ENCODE measurements around the gene RIC8B.
A peak's percentile ranks its signal among the peaks of the same experiment; 100 is the strongest.

Gene RIC8B

DNA sequence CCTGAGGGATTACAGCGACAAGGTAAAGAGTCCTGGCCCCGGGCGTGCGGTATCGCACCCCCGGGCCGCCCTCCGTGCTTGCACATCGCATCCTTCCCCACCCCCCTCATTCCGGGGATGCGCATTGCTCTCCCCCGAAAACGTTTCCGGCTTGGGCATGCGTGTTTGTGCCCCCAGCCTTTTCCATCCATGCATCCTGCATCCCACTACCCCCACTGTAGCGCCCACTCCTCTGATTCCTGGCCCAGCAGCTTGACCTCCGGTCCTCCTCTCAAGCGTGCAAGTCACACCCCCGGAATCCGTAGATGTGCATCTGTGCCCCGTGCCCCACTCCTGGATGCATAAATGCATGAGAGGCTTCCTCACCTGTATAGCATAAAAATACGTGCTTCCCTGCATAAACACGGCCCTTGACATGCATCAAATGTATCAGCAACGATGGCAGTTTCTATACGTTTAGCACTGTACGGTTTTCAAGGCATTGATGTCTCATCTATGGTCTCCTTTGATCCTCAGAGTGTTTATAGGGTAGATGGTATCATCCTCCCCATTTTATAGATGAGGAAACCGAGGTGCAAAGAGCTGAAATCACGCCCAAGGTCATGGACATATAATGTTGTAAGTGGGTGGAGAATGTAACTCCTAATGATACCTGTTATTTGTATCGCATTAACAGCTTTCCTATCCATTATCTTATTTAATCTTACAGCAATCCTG lies 484 bp downstream of the RIC8B start:
- no peaks in the 10 kb centered on the region for H3K36me3 ChIP-seq

GRCh38 chr12:106776897-106777296 lies 2.4 kb downstream of the RIC8B start:
- Histone ChIP-seq H3K4me1 (ENCODE audit: control insufficient read depth in 1 of 2, insufficient read depth in 1 of 2, low read depth in 1 of 2, low read length in 1 of 2) (peaks cover 9 to 14% of the 10 kb centered on the region in 2 experiments), H3K36me3 (no peaks in the 10 kb centered on the region), H3K4me3 (ENCODE audit: low read depth in 1 of 2, low read length in 1 of 2) (no peak overlapping the region), H3K27ac (no peak overlapping the region), H3K9me3 (no peaks in the 10 kb centered on the region), H3K27me3 (peaks cover 12% of the 10 kb centered on the region)
- TF ChIP-seq CTCF (IDR thresholded peaks at IDR 0.05) = no peak

More for the DNA sequence above, 484 bp downstream of the RIC8B start:
- Histone ChIP-seq H3K27me3 (peaks cover 29% of the 10 kb centered on the region), H3K27ac (peak overlapping the region; percentile 60), H3K9me3 (no peaks in the 10 kb centered on the region), H3K4me3 (ENCODE audit: low read depth in 1 of 2, low read length in 1 of 2) (peak overlapping the region; percentile 71 to 83), H3K4me1 (ENCODE audit: control insufficient read depth in 1 of 2, insufficient read depth in 1 of 2, low read depth in 1 of 2, low read length in 1 of 2) (peaks cover 9 to 14% of the 10 kb centered on the region in 2 experiments)
- TF ChIP-seq CTCF (IDR thresholded peaks at IDR 0.05) = no peak

DNA sequence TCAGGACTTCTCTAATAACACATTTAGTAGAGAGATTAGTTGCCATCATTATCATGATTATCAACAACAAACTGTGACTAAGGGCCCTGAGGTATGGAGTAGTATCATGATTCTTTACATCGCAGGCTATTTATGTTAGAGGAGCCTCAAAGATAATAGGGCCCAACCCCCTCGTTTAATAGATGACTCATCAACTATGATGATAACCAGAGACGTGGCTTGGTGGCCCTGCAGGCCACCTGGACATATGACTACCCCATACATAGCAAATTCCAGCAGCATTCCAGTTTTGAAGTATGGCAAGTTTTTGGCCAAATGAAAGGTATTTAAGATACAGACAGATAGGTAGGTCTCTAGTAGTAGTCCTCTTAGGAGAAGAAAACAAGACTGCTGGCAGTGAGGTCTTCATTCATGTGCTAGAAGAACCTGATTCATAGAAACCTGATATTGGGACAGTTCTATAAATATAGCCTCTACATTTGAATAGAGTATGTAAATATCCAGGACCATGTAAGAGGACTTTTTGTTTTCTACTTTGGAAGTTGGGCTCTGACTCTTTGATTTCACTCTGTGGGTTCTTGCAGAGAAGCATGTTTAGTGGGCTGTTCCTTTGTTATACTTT lies 5.6 kb downstream of the RIC8B start:
- Histone ChIP-seq H3K27me3 (no peaks in the 10 kb centered on the region), H3K27ac (no peak overlapping the region), H3K4me1 (ENCODE audit: control insufficient read depth in 1 of 2, insufficient read depth in 1 of 2, low read depth in 1 of 2, low read length in 1 of 2) (peaks cover under 1 to 4% of the 10 kb centered on the region in 2 experiments), H3K4me3 (ENCODE audit: low read depth in 1 of 2, low read length in 1 of 2) (no peak overlapping the region), H3K36me3 (peaks cover 5% of the 10 kb centered on the region), H3K9me3 (no peaks in the 10 kb centered on the region)
- TF ChIP-seq CTCF (IDR thresholded peaks at IDR 0.05) = no peak

- peaks cover 7% of the 10 kb centered on the region for H3K36me3 ChIP-seq
- no peak for TF ChIP-seq CTCF (IDR thresholded peaks at IDR 0.05)
- H3K9me3 ChIP-seq = no peaks in the 10 kb centered on the region
- H3K4me1 ChIP-seq (ENCODE audit: control insufficient read depth in 1 of 2, insufficient read depth in 1 of 2, low read depth in 1 of 2, low read length in 1 of 2) = no peaks in the 10 kb centered on the region
- no peaks in the 10 kb centered on the region for H3K27me3 ChIP-seq
- H3K27ac ChIP-seq = no peak overlapping the region
- H3K4me3 ChIP-seq (ENCODE audit: low read depth in 1 of 2, low read length in 1 of 2) = no peak overlapping the region
Observed at GRCh38 chr12:106782619-106783018, 8.1 kb downstream of the RIC8B start.

DNA sequence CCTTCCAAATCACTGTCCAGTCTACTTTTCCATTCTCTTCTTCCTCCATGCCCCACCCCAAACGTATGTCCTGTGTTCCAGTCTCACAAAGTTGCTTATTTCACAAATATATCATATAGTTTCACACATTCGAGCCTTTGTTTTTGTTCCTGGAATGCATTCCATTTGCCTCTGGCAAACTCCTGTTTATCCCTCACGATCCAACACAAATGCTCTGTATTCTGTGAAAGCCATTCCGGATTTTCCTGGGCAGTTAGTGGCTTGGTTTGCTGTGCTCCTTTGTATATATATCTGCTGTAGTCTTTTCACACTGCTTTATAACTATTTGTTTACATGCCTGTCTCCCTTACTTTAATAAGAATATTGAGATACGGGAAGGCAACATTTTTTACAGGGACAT lies 9.0 kb downstream of the RIC8B start:
- Histone ChIP-seq H3K9me3 (no peaks in the 10 kb centered on the region), H3K27ac (no peak overlapping the region), H3K4me1 (ENCODE audit: control insufficient read depth in 1 of 2, insufficient read depth in 1 of 2, low read depth in 1 of 2, low read length in 1 of 2) (no peaks in the 10 kb centered on the region), H3K4me3 (ENCODE audit: low read depth in 1 of 2, low read length in 1 of 2) (no peak overlapping the region), H3K36me3 (peaks cover 7% of the 10 kb centered on the region), H3K27me3 (no peaks in the 10 kb centered on the region)
- TF ChIP-seq CTCF (IDR thresholded peaks at IDR 0.05) = no peak
